ENCODE data around the gene C6orf62. TPM values are rescaled to one million over a fixed set of nuclear protein-coding genes. Genes with fewer than 3 reads are reported as not detected.

Gene C6orf62
- 122 TPM for total RNA-seq

GRCh38 chr6:24719125-24719971 lies at the start of gene C6orf62:
C6orf62 (minus strand) TSS chr6:24719154; CDS start chr6:24718668, 486 bp downstream.

GRCh38 chr6:24666641-24667377 lies 52.1 kb downstream of the C6orf62 start, which contains the start of the genes ACOT13 and TDP2:
ACOT13 (plus strand) TSS chr6:24667077; CDS start chr6:24667264, 187 bp downstream.
TDP2 (minus strand) TSS chr6:24666899; CDS start chr6:24666862, 37 bp downstream.

Other genes starting within 250 kb of the C6orf62 start
- gene GPLD1, start 229.6 kb downstream of the C6orf62 start, total RNA-seq = 21.2 TPM
- gene ALDH5A1, start 224.2 kb downstream of the C6orf62 start, total RNA-seq = 43.6 TPM
- gene KIAA0319, start 73.0 kb downstream of the C6orf62 start, total RNA-seq = 33.9 TPM
- gene TDP2, start 52.3 kb downstream of the C6orf62 start, total RNA-seq = 33.4 TPM
- gene ACOT13, start 52.1 kb downstream of the C6orf62 start, total RNA-seq = 7.8 TPM
- 14.8 TPM for gene GMNN, start 55.8 kb upstream of the C6orf62 start, total RNA-seq
- not detected for gene ARMH2, start 79.8 kb upstream of the C6orf62 start, total RNA-seq
- gene RIPOR2, start 216.8 kb upstream of the C6orf62 start, total RNA-seq = 33.4 TPM

Data from diencephalon (tissue), 1 donor.